Stimulated activated CD8-positive, alpha-beta memory T cell treated with anti-CD3 and anti-CD28 coated beads, Interleukin-4, amount 100 ng/mL, for 4 hours (primary cell): Measurements from ENCODE around the gene TATDN2.

Experiments
- DNase-seq, 2 donors: peaks; one replicate each; pipeline ENCODE4 v3.0.0-alpha.2; 2020; ENCODE audit warnings: low read depth in 2 of 2, low spot score in 1 of 2

TATDN2 gene

DNA sequence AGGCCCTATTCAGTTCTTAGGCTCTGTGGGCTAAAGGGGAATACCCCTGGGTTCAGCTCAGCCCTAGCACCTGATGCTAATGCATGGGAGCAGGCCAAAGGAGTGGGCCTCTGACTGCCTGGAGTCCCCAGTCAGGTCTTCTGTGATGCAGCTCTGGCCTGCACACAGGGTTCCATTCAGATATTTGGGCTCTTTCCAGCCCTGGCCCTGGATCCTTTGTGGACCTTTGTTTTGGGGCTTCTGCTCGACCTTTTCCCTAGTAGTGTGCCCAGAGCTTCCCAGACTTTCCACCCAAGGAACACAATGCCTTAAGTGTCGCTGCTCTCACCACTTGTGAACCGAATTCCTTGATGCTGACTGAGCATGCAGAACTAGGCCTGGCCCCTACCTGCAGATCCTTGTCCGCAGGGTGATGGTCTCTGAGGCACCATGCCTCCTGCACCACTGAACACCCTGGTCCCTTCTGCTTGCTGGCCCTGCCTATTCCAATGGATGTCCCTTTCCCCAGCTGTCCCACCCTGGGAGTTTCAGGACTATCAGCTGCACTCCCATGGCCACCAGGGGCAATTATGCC, 67.6 kb downstream of the TATDN2 start:
- DNase-seq = no peak

- no peak for DNase-seq
These were observed 69.2 kb downstream of the TATDN2 start for GRCh38 chr3:10317311-10317960.

DNA sequence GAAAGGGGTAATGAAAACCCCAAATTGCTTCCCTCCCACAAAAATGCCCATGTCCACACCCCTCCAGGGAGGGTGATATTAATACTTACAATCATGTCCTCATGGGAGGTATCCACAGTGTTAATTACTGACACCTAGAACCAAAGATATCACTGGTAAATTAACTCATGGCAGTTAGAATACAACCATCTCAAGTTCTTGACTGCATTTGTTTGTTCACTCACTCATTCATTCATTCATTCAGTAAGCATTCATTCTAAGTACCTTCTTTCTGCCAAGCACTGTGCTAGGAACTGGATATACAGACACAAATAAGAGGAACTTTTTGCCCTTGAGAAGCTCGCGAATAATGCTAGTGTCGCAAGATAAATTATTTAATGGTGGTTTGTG, 69.7 kb downstream of the TATDN2 start:
- no peak for DNase-seq

DNA sequence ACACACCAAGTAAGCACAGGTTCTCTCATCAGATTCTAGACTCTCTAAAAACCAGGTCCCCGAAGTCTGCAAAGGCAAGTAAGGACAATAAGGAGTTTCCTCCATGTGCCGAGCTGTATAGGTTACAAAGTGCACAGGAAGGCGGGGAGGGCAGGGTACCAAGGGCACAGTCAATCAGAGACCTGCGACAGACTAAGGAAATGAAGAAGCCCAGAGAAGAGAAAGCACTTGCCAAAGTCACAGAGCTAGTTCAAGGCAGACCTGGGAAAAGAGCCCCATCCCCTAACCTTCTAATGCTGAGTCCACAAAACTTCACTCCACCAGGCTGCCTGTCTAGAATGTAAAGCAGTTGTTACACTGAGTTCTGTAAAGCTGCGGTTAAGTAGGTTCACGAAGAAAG, 71.0 kb downstream of the TATDN2 start:
- no peak for DNase-seq

- DNase-seq = no peak
These were observed 71.5 kb downstream of the TATDN2 start for GRCh38 chr3:10319804-10320203.

GRCh38 chr3:10320320-10320677, 72.0 kb downstream of the TATDN2 start:
- no peak for DNase-seq

DNA sequence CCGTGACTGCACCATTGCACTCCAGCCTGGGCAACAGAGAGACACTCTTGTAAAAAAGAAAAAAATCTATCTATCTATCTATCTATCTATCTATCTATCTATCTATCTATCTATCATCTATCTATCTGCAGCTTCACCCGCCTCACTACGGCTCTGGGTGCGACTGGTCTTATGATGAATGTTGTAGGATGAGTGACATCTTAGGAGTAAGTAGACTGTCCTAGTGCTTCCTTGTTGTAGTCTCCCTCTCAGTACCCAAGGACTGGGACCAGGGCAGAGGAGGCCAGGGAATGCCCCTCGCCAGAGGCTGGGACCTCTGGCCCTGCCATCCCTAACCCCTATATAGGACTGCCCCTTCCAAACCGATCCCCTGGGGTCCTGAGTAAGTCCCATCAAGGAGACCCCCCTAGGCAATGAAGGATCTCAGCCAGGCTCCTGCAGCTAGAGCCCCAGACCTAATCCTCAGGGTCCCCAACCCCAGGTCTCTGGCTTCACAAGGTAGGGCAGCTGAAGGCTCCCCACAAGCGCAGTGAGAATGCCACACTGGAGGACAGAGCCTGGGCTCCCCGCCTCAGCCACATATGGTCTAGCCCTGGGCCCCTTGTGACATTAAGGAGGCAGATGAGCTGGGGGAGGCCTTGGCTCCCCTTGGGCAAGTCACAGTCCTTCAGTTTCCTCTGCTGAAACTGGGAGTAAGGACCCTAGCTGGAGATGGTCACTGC, 73.5 kb downstream of the TATDN2 start:
- no peak for DNase-seq

- DNase-seq = no peak
These were observed 74.1 kb downstream of the TATDN2 start for GRCh38 chr3:10322352-10322710.

GRCh38 chr3:10327592-10327991, 79.3 kb downstream of the TATDN2 start:
- no peak for DNase-seq

DNA sequence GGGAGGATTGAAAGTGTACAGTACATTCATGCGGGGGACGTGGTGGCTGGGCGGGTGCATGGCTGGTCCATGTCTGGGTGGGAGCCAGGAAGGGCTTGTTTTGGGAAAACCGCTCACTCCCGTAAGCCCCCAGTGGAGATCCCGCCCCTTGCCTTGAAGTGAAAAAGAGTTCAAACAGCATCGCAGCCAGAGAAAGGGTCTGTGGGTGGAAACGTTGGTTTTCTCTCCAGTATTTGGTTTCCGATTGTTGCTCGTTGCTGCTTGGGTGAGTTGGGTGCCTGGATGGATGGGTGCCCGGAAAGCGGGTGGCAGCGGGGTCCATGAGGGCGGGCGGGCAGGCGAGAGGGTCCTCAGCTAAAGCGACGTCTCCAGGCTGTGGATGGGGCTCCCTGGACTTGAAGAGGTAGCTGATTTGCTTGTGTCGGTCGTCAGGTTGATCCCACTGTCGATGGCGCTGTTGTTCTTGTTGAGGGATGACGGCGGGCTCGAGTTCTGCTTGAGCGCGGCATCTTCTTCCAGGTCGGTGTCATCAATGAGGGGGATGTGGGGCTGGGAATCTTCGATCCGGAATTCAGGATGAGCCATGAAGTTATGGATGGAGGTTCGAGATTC, 80.3 kb downstream of the TATDN2 start:
- DNase-seq = no peak

GRCh38 chr3:10329495-10330015, 81.3 kb downstream of the TATDN2 start:
- DNase-seq = no peak

- DNase-seq = no peak
These were observed 82.1 kb downstream of the TATDN2 start for GRCh38 chr3:10330319-10330718.
